DMS 273 (cell line): Measurements from ENCODE around the gene TAF9B.
"Not testable (repeated sequence)": the region's sequence is repeated elsewhere in the genome, so short reads cannot be mapped to it uniquely, and the experiment has no call there.

Experiments
- DNase-seq: peaks from one replicate; lab custom pipeline; 2025; ENCODE audit not compliant: unreplicated experiment; lab: John Stamatoyannopoulos, UW

The TAF9B gene

GRCh38 chrX:78139160-78140123 lies at the start of gene TAF9B:
Gene TAF9B (minus strand): TSS chrX:78139650. CDS start chrX:78139611, 39 bp downstream.
- DNase-seq = peak; percentile 95

GRCh38 chrX:78182881-78183280 lies 43.4 kb upstream of the TAF9B start:
- no peak for DNase-seq

GRCh38 chrX:78181307-78181706 lies 41.9 kb upstream of the TAF9B start:
- no peak for DNase-seq

- DNase-seq = no peak
Measured at GRCh38 chrX:78168065-78168464, 28.6 kb upstream of the TAF9B start.

- DNase-seq = no peak
Measured at GRCh38 chrX:78165425-78165824, 26.0 kb upstream of the TAF9B start.

- not testable (repeated sequence) for DNase-seq
Measured at GRCh38 chrX:78163175-78163574, 23.7 kb upstream of the TAF9B start.

GRCh38 chrX:78160711-78161110 lies 21.3 kb upstream of the TAF9B start:
- DNase-seq = not testable (repeated sequence)

GRCh38 chrX:78157846-78158245 lies 18.4 kb upstream of the TAF9B start:
- DNase-seq = not testable (repeated sequence)

- DNase-seq = not testable (repeated sequence)
Measured at GRCh38 chrX:78157373-78157772, 17.9 kb upstream of the TAF9B start.

GRCh38 chrX:78147002-78147540 lies 7.6 kb upstream of the TAF9B start:
- DNase-seq = not testable (repeated sequence)

- DNase-seq = no peak
Measured at GRCh38 chrX:78140206-78140605, 756 bp upstream of the TAF9B start.

- DNase-seq = no peak
Measured at GRCh38 chrX:78133238-78133960, 6.1 kb downstream of the TAF9B start.

GRCh38 chrX:78131117-78131516 lies 8.3 kb downstream of the TAF9B start:
- no peak for DNase-seq

- no peak for DNase-seq
Measured at GRCh38 chrX:78130396-78130795, 9.1 kb downstream of the TAF9B start.

GRCh38 chrX:78129714-78130113 lies 9.7 kb downstream of the TAF9B start:
- DNase-seq = peak; percentile 17

- not testable (repeated sequence) for DNase-seq
Measured at GRCh38 chrX:78125781-78126180, 13.7 kb downstream of the TAF9B start.

- no peak for DNase-seq
Measured at GRCh38 chrX:78125148-78125547, 14.3 kb downstream of the TAF9B start.

- DNase-seq = peak; percentile 33
Measured at GRCh38 chrX:78124307-78124706, 15.1 kb downstream of the TAF9B start.

- no peak for DNase-seq
Measured at GRCh38 chrX:78123190-78123589, 16.3 kb downstream of the TAF9B start.

GRCh38 chrX:78119521-78120227 lies 19.8 kb downstream of the TAF9B start:
- peak; percentile 14 for DNase-seq

- no peak for DNase-seq
Measured at GRCh38 chrX:78118628-78119027, 20.8 kb downstream of the TAF9B start.
